Measurements from ENCODE around the gene ST3GAL3.

DNA sequence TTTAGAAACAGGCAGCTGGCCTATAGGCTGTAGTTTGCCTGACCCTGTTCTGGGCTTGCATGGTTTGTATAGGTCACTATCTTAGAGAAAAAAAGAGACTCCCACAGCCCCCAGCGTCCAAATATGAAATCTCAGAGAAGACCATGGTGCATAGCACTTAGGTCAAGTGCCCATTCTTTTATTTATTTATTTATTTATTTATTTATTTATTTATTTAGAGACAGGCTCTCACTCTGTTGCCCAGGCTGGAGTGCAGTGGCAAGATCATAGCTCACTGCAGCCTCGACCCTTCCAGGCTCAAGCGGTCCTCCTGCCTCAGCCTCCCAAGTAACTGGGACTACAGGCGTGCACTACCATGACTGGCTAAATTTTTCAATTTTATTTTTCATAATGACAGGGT lies 175.4 kb downstream of the ST3GAL3 start:
- TF ChIP-seq, protein P1, sequence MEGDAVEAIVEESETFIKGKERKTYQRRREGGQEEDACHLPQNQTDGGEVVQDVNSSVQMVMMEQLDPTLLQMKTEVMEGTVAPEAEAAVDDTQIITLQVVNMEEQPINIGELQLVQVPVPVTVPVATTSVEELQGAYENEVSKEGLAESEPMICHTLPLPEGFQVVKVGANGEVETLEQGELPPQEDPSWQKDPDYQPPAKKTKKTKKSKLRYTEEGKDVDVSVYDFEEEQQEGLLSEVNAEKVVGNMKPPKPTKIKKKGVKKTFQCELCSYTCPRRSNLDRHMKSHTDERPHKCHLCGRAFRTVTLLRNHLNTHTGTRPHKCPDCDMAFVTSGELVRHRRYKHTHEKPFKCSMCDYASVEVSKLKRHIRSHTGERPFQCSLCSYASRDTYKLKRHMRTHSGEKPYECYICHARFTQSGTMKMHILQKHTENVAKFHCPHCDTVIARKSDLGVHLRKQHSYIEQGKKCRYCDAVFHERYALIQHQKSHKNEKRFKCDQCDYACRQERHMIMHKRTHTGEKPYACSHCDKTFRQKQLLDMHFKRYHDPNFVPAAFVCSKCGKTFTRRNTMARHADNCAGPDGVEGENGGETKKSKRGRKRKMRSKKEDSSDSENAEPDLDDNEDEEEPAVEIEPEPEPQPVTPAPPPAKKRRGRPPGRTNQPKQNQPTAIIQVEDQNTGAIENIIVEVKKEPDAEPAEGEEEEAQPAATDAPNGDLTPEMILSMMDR (IDR thresholded peaks at IDR 0.05) = no peak
- no peak for TF ChIP-seq POLR2A (IDR thresholded peaks at IDR 0.05)

All from right lobe of liver (tissue), 4 donors.